ENCODE data around the gene CAMK1. TPM values are rescaled to one million over a fixed set of nuclear protein-coding genes. Genes with fewer than 3 reads are reported as not detected.

Gene CAMK1
- total and polyA plus RNA-seq, 9 of the 15 experiments (the other 6 are each of a cell fraction or from before 2014, with no cell fraction given): 0.23 to 10.7 (median 6.0) TPM

GRCh38 chr3:9715764-9716437, 53.8 kb downstream of the CAMK1 start (continued):
- TF ChIP-seq ZNF609 (CRISPR knock-in tag; IDR thresholded peaks at IDR 0.05; ENCODE audit: borderline replicate concordance) (no peak), ZNF696 (CRISPR knock-in tag; conservative IDR thresholded peaks at IDR 0.05) (no peak), YY1 (IDR thresholded peaks at IDR 0.05; ENCODE audit: borderline replicate concordance in 1 of 3, control insufficient read depth in 1 of 3, extremely low read depth in 1 of 3, insufficient read depth in 3 of 3, insufficient read length in 1 of 3, insufficient replicate concordance in 2 of 3, low read depth in 1 of 3, low read length in 2 of 3) (no peak), EGR1 (conservative IDR thresholded peaks at IDR 0.05) (no peak), ZNF561 (CRISPR knock-in tag; conservative IDR thresholded peaks at IDR 0.05) (no peak), RBBP5 (IDR thresholded peaks at IDR 0.05; ENCODE audit: borderline replicate concordance, insufficient read depth, low read length, poor library complexity, severe bottlenecking) (no peak), ZNF274 (IDR thresholded peaks at IDR 0.05; ENCODE audit: borderline replicate concordance, low read depth, low read length) (no peak), USF2 (CRISPR knock-in tag; IDR thresholded peaks at IDR 0.05) (peak; percentile 90), RB1 (IDR thresholded peaks at IDR 0.05; ENCODE audit: low read depth) (peak; percentile 80), ESRRA (IDR thresholded peaks at IDR 0.05; ENCODE audit: borderline replicate concordance, low read depth) (no peak), SRSF7 (optimal IDR thresholded peaks at IDR 0.05; ENCODE audit: low read depth, low read length) (no peak), ZNF143 (CRISPR knock-in tag; IDR thresholded peaks at IDR 0.05) (no peak), ZFP91 (CRISPR knock-in tag; IDR thresholded peaks at IDR 0.05) (no peak), KLF13 (tag; IDR thresholded peaks at IDR 0.05; ENCODE audit: borderline replicate concordance, low read depth) (no peak), SMAD4 (CRISPR knock-in tag; conservative IDR thresholded peaks at IDR 0.05) (no peak), ZNF324 (CRISPR knock-in tag; IDR thresholded peaks at IDR 0.05) (no peak), ZNF347 (CRISPR knock-in tag; IDR thresholded peaks at IDR 0.05; ENCODE audit: low read depth) (no peak), TEAD4 (IDR thresholded peaks at IDR 0.05; ENCODE audit: low read length) (peak; percentile 60), TEAD4 (CRISPR knock-in tag; IDR thresholded peaks at IDR 0.05; ENCODE audit: borderline replicate concordance) (no peak)
